ENCODE data around the gene SDC4.

Gene SDC4

GRCh38 chr20:45347936-45348778, at the start of gene SDC4 (continued):
- no peak for TF ChIP-seq ZNF843 (tag by site-specific recombination; IDR thresholded peaks at IDR 0.05)
- TF ChIP-seq, protein P1, sequence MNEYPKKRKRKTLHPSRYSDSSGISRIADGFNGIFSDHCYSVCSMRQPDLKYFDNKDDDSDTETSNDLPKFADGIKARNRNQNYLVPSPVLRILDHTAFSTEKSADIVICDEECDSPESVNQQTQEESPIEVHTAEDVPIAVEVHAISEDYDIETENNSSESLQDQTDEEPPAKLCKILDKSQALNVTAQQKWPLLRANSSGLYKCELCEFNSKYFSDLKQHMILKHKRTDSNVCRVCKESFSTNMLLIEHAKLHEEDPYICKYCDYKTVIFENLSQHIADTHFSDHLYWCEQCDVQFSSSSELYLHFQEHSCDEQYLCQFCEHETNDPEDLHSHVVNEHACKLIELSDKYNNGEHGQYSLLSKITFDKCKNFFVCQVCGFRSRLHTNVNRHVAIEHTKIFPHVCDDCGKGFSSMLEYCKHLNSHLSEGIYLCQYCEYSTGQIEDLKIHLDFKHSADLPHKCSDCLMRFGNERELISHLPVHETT (tag by site-specific recombination; IDR thresholded peaks at IDR 0.05) = peak; percentile 45; the same call in 1 of the 2 replicates
- no peak for TF ChIP-seq GLI2 (tag by site-specific recombination; IDR thresholded peaks at IDR 0.05; ENCODE audit: borderline replicate concordance, low read depth)
- no peak for TF ChIP-seq ZFP69B (tag by site-specific recombination; IDR thresholded peaks at IDR 0.05)
- peak; percentile 80 for TF ChIP-seq ZBTB20 (tag by site-specific recombination; IDR thresholded peaks at IDR 0.05)
- peak; percentile 29; the same call in 1 of the 2 replicates for TF ChIP-seq YY1 (tag by site-specific recombination; IDR thresholded peaks at IDR 0.05)
- TF ChIP-seq ZNF10 (tag by site-specific recombination; IDR thresholded peaks at IDR 0.05) = no peak
- TF ChIP-seq EGR2 (tag by site-specific recombination; IDR thresholded peaks at IDR 0.05; ENCODE audit: low read depth) = peak; percentile 97
- peak; percentile 53; the same call in 1 of the 2 replicates for TF ChIP-seq ZNF394 (tag by site-specific recombination; IDR thresholded peaks at IDR 0.05; ENCODE audit: borderline replicate concordance)
- no peak for TF ChIP-seq ZNF791 (tag by site-specific recombination; IDR thresholded peaks at IDR 0.05)
- TF ChIP-seq ZNF366 (tag by site-specific recombination; conservative IDR thresholded peaks at IDR 0.05) = no peak
- no peak for TF ChIP-seq ZNF707 (tag by site-specific recombination; IDR thresholded peaks at IDR 0.05)
- TF ChIP-seq, protein P2, sequence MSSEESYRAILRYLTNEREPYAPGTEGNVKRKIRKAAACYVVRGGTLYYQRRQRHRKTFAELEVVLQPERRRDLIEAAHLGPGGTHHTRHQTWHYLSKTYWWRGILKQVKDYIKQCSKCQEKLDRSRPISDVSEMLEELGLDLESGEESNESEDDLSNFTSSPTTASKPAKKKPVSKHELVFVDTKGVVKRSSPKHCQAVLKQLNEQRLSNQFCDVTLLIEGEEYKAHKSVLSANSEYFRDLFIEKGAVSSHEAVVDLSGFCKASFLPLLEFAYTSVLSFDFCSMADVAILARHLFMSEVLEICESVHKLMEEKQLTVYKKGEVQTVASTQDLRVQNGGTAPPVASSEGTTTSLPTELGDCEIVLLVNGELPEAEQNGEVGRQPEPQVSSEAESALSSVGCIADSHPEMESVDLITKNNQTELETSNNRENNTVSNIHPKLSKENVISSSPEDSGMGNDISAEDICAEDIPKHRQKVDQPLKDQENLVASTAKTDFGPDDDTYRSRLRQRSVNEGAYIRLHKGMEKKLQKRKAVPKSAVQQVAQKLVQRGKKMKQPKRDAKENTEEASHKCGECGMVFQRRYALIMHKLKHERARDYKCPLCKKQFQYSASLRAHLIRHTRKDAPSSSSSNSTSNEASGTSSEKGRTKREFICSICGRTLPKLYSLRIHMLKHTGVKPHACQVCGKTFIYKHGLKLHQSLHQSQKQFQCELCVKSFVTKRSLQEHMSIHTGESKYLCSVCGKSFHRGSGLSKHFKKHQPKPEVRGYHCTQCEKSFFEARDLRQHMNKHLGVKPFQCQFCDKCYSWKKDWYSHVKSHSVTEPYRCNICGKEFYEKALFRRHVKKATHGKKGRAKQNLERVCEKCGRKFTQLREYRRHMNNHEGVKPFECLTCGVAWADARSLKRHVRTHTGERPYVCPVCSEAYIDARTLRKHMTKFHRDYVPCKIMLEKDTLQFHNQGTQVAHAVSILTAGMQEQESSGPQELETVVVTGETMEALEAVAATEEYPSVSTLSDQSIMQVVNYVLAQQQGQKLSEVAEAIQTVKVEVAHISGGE (tag by site-specific recombination; conservative IDR thresholded peaks at IDR 0.05; ENCODE audit: low read depth) = 0 out of 2 replicates have a peak, but pooled peaks have one; percentile 25
- TF ChIP-seq ZNF211 (tag by site-specific recombination; IDR thresholded peaks at IDR 0.05; ENCODE audit: low read depth) = no peak
- TF ChIP-seq ZNF354C (tag by site-specific recombination; IDR thresholded peaks at IDR 0.05; ENCODE audit: borderline replicate concordance, low read depth) = no peak
- no peak for TF ChIP-seq ZNF155 (tag by site-specific recombination; IDR thresholded peaks at IDR 0.05)
- peak; percentile 86 for TF ChIP-seq PATZ1 (tag by site-specific recombination; IDR thresholded peaks at IDR 0.05)
- TF ChIP-seq INSM2 (tag by site-specific recombination; IDR thresholded peaks at IDR 0.05) = 0 out of 2 replicates have a peak, but pooled peaks have one; percentile 11
- peak; percentile 42; the same call in 1 of the 2 replicates for TF ChIP-seq KLF9 (tag by site-specific recombination; IDR thresholded peaks at IDR 0.05; ENCODE audit: low read depth)
- TF ChIP-seq ZNF776 (tag by site-specific recombination; IDR thresholded peaks at IDR 0.05; ENCODE audit: borderline replicate concordance) = no peak
- peak; percentile 98 for TF ChIP-seq ZFHX2 (tag by site-specific recombination; conservative IDR thresholded peaks at IDR 0.05)
- TF ChIP-seq HOXA7 (CRISPR knock-in tag; IDR thresholded peaks at IDR 0.05; ENCODE audit: borderline replicate concordance) = no peak
- no peak for TF ChIP-seq ZNF514 (tag by site-specific recombination; IDR thresholded peaks at IDR 0.05)
- no peak for TF ChIP-seq ZNF621 (tag by site-specific recombination; IDR thresholded peaks at IDR 0.05)
- TF ChIP-seq ZNF311 (tag by site-specific recombination; IDR thresholded peaks at IDR 0.05; ENCODE audit: borderline replicate concordance) = no peak
- no peak for TF ChIP-seq ZSCAN18 (tag by site-specific recombination; IDR thresholded peaks at IDR 0.05)
- TF ChIP-seq, protein P3, sequence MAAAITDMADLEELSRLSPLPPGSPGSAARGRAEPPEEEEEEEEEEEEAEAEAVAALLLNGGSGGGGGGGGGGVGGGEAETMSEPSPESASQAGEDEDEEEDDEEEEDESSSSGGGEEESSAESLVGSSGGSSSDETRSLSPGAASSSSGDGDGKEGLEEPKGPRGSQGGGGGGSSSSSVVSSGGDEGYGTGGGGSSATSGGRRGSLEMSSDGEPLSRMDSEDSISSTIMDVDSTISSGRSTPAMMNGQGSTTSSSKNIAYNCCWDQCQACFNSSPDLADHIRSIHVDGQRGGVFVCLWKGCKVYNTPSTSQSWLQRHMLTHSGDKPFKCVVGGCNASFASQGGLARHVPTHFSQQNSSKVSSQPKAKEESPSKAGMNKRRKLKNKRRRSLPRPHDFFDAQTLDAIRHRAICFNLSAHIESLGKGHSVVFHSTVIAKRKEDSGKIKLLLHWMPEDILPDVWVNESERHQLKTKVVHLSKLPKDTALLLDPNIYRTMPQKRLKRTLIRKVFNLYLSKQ (tag by site-specific recombination; IDR thresholded peaks at IDR 0.05; ENCODE audit: borderline replicate concordance) = no peak

All from HEK293 (cell line).